ENCODE measurements around the gene GALNT9.

GRCh38 chr12:132295101-132295526 is 34.3 kb downstream of the GALNT9 start:
- TF ChIP-seq CTCF (IDR thresholded peaks at IDR 0.05; ENCODE audit: insufficient read depth, low read depth, low read length) (no peak), EZH2 (IDR thresholded peaks at IDR 0.05; ENCODE audit: insufficient read depth, low read length) (no peak)

Measured in astrocyte (in vitro differentiated cells and primary cell).